Stimulated activated CD8-positive, alpha-beta memory T cell treated with anti-CD3 and anti-CD28 coated beads, Interleukin-2, amount 100 ng/mL, for 48 hours (primary cell): ENCODE measurements around the gene WDFY2.

Experiments
- DNase-seq, 2 donors: peaks; one replicate each; pipeline ENCODE4 v3.0.0-alpha.2; 2020; ENCODE audit warnings: low read depth in 2 of 2

The WDFY2 gene

DNA sequence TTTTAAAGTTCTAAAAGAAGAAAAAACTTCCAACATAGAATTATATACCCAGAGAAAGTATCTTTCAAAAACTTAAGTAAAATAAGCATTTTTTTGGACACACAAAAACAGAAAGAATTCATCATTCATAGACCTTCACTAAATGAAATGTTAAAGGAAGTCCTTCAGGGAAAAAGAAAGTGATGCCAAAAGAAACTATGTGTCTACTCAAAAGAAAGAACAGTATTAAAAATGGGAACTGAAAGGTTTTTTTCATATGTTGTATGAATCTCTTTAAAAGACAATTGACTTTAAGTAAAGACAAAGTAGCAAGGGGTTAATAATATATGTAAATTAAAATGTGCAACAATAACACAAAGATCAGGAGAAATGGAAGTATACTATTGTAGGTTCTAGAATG is 123.2 kb downstream of the WDFY2 start:
- no peak for DNase-seq

DNA sequence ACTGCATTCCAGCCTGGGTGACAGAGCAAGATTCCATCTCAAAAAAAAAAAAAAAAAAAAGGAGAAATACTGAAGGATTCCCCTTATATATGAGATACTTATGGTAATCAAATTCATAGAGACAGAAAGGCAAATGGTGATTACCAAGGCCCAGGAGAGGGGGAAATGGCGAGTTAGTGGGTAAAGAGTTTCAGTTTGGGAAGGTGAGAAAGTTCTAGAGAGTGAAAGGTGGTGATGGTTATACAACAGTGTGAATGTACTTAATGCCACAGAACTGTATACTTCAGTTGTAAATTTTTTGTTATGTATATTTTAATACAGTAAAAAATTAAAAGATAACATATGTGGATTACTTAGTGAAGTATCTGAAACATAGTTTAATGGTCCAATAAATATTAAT is 129.5 kb downstream of the WDFY2 start:
- no peak for DNase-seq

DNA sequence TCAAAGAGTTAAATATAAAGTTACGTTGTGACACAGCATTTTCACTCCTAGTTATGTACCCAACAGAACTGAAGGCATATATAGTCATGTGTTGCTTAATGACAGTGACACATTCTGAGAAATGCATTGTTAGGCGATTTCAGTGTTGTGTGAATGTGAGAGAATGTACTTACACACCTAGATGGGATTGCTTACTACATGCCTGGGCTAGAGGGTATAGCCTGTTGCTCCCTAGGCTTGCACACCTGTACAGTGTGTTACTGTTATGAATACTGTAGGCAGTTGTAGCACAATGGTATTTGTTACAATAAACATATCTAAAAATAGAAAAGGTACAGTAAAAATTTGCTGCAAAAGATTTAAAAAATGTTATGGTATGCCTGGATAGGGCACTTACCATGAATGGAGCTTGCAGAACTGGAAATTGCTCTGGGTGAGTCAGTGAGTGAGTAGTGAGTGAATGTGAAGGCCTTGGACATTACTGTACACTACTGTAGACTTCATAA is 130.5 kb downstream of the WDFY2 start:
- no peak for DNase-seq

DNA sequence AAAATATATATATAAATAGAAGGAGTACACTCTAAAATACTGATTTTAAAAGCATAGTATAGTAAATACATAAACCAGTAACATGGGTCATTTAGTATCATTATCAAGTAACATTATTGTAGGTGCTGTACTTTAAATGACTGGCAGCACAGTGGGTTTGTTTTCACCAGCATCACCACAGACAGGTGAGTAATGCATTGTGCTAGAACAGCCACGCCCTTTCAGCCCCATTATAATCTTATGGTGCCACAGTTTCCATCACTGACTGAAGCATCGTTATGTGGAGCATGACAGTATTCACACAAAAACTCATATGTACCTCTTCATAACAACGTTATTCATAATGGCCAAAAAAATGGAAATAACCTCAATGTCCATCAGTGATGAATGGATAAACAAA is 131.4 kb downstream of the WDFY2 start:
- DNase-seq: no peak

DNA sequence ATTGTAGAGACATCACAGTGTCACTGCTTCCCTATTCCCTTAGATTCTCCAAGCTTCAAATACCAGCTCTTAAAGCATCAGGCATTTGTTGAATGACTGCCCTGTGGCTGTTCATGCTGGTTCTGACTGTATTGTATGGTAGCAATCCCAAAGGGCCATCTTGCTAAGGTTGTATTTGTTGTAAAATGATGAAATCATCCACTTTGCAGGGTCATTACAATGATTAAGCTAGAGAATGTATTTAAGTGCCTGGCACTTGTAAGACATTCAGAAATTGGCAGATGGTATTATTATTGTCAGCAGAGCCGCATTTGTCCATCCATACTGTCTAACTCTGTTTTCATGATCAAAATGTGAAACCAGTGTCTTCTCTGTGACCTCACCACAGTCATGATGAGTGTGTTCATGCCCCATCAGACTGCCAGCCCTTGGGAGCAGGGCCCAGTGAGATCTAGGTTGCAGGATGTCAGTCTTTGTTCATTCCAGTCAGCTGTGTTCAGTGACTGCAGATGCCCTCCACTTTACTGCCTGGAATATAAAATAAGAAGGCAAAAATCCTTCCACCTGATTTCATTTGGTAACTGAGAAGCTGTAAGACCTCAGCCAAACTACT is 133.6 kb downstream of the WDFY2 start:
- no peak for DNase-seq

DNA sequence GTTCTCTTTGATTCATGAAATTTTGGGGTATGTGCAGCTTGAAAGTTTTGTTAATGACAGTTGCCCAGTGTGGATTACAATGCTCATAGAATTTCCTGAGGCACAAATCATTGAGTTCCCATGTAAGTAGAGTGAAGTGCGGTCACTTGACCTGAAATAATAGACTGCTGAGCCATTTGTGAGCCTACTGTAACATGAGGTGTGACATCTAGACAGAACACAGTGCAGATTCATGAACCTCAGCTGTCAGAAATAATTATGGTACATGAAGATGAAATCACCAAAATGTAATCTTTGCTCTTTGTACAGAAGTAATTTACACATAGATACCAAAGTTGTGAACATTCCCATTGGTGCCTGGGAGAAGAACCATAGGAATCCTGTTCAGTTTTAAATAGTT is 135.1 kb downstream of the WDFY2 start:
- DNase-seq: no peak

DNA sequence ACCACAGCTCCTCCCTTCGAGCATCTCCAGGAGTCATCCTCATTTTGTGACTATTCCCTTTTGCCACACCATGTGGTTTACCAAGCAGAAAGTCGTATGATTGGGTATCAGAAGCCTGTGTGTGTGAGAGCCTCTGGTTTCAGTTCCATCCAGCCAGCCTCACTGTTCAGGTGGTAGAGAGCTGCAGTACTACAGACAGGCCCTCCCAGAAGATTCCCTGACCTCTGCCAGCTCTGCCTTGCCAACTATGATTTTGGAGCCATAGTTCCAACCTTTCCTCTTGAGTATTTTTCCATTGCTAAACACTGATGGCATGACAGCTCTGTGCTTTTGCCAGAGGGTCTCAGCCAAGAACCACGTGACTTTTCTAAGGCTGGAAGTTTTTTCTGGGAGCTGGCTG is 137.2 kb downstream of the WDFY2 start:
- DNase-seq: no peak

DNA sequence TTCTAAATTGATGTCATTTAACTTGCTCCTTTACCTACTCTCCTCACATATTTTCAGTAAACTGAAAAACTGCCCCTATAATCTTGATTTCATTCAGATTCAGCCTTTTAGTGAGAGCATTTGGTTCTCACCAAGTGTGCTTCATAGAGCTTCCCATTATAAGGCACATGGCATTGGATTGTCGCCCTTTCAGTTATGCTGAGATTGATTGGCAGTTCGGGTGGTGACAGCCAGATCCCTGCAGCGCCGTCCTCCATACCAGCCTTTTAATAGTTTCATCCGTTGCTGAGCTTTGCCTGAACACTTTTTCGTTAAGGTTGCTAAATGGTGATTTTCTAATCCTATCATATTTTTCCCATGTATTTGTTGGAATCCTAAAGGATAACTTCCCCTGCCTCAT is 139.3 kb downstream of the WDFY2 start:
- DNase-seq: no peak

DNA sequence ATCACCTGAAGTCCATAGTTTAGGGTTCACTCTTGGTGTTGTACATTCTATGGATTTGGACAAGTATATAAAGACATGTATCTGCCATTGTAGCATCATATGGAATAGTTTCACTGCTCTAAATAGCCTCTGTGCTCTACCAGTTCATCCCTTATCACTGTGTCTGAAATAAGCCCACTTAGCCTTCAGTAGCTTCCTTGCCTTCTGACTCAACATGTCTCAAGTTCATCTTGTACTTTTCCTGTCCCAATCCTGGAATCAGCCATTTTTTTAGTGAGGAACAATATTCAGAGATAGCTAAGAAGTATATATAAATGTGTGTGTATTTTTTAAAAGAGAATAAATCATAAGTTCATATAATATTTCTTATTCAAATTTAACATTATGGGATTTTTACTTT is 140.5 kb downstream of the WDFY2 start:
- DNase-seq: no peak

DNA sequence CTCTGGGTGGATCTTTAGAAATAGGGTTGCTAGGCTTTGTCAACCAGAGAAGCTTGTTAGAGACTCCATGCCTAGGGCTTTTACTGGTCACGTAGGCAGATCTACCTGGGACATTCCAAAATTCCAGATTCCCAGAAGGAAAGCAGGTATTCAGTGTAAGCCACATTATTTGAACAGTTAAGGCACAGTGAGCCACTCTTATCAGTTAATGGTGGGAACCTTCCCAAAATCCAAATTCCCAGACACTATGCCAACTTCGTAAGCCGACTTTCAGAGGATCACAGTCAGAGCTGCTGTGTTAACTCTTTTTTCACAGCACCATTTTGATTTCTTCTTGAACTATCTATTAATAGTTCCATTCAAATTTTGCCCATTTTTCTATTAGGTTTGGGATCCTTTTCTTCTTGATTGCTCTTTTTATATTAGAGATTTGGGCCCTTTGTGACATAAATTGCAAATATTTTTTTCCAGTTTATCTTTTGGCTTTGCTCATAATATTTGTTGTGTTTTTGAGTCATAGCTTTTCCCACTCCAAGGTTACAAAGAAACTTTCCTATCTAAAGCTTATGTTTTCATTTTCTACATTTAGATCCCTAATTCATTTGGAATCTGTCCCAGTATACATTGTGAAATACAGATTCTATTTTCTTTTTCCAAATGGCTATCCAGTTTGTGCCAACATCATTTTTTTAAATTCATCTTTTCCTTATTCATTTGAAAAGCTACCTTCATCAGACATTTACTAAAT is 142.4 kb downstream of the WDFY2 start:
- no peak for DNase-seq

DNA sequence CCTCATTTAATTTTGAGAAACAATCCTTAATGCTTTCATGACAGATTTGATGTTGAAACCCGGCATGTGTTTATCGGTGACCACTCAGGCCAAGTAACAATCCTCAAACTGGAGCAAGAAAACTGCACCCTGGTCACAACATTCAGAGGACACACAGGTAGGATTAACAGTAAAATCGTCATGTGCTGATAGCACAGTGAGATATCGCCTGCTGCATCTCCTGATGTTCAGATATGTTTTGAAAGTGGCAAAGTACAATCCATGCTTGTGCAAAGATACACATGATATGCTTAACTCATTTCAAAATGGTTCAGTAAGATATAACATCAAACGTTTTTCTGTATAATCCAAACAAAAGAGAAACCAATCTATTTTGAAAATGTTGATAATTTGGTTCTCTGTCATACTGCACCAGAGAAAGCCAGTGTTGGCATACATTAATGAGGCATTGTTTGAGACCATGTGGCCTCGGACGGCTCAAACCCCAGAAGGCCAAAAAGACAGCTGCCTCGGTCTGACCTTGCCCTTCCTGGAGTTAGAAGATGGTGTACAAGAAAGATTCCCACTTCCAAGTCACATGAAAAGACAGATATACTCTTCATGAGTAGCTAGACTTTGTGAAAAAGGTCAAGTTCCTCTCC is 143.5 kb downstream of the WDFY2 start:
- DNase-seq: no peak

DNA sequence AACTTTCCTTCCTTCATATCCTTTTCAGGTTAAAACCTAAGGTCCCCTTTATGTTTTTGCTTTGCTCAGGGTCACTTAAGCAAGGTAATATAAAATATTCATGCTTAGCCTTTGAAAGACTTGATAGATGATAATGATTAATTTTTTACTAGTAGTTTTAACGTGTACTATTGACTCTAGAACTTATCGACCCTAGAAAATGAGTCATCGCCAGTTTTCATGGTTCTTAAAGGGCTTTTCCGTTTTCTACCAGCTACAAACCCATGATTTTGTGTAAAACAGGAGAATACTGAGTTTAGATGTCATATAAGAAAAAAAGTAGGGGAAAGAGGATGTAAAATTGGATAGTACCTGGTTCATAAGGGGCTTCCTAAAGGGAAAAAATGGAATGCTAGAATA is 144.0 kb downstream of the WDFY2 start:
- DNase-seq: no peak

DNA sequence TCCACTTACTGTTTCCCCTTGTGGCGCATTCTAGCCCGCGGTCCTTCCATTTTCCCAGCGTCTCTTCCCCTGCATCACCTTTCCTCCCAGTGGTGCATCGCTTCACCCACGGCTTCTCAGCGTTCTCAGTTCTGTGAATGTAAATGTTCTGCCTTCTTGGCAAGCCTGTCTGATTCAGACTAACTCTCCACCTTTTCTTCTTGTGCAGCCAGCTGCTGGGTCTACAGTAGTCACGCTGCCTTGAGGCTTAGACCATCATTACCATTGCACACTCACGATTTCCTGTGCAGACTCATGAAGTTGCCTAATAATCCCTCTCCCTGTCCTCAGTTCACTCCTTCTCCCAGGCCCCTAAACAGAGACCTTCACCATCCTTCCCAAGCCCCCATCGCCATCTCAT is 144.7 kb downstream of the WDFY2 start:
- no peak for DNase-seq

DNA sequence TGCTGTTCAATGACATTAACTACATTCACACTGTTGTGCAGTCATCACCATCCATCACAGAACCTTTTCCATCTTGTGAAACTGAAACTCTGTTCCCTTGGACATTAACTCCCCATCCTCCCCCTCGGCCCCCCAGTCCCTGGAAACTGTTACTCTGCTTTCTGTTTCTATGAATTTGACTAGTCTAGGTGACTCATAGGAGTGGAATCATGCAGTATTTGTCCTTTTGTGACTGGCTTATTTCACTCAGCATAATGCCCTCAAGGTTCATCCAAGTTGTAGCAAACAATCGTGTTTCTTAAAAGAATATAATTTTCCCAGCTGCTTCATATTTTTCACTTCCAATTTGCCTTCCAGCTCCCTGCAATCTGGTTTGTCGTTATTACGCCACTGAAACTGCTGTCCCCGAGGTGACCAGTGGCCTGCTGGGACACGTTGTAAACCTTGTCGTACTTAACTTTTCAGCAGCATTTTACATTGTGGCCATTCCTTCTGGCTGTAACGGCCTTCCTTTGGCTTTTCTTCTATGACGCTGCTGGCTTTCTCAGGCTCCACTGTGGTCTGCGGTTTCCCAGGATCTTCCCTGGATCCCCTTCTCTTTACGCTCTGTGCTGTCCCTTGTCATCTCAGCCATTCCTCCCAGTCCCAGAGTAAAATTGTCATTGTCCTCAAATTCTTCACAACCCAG is 145.7 kb downstream of the WDFY2 start:
- peak; percentile 16 to 24 for DNase-seq

DNA sequence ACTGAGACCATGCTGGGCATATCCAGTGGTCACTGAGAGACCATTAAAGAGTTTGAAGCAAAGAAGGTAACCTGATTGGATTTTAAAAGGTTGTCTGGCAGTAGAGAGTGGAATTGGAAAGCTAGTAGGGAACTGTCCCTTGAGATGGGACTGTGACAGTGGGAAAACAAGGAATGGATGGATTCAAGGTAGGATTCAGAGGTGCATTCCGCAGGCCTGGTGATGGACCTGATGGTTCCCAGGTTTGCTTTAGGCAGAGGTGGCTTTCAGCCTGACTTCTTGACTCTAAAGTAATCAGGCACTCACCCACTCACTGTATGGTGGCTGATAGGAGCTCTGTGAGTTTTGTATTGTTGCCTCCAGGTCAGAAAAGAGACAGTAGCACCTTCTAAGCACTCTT is 146.7 kb downstream of the WDFY2 start:
- DNase-seq: no peak

DNA sequence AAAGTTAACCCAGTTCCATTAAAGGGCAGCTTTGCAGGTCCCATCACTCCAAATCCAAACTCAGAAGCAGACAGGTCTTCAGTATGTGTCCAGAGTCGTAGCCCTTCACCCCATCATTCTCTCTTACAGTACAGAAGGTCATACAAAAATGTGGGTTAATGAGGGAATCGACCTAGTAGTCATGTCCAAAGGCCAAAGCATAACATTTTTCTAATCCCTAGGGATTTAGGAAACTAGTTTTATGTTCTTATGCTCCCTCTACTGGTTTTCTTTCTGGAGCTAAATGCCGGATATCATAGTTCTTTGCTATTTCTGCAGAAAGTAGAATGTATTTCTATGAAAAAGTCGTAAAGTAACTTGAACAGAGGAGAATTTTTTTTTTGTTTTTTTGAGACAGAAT is 147.5 kb downstream of the WDFY2 start:
- DNase-seq: no peak

DNA sequence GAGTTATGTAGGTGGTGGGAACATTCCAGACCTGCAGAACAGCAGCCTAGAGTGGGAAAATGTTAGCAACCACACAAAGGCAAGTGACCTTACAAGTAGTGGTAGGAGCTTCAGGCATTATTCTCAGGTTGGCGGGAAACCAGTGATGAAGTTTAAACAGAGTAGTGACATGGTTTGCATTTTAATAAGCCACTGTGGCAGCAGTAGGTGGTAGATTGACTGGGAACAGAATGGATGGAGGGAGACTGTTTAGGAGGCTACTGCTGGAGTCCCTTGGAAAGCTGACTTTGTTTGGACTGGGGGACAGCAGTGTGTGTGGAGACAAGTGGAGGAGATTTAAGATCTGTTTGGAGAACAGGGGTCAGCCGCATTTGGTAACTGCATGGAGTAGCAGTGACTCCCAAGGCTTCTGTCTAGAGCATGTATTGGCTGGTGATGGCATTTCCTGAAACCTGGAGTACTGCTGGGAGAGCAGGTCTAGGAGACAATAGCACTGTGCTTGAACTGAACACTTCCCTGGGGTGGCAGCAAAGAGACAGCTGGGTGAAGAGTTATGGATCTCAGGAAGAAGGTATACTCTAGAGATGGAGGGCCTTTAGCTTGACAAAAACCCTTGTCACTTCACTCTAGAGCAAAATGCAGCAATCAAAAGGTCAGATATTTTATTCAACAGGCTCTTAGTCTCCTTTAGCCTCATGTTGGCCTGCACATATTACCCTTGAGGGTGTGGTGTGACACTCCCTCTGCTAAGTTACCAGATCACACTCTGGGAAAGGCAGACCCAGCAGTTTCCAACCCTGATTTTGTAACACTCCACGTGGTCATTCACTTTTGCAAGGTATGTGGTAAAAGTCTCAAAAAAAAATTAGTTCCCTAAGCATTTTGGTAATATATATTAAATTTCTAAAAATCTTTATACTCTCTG is 149.4 kb downstream of the WDFY2 start:
- no peak for DNase-seq

DNA sequence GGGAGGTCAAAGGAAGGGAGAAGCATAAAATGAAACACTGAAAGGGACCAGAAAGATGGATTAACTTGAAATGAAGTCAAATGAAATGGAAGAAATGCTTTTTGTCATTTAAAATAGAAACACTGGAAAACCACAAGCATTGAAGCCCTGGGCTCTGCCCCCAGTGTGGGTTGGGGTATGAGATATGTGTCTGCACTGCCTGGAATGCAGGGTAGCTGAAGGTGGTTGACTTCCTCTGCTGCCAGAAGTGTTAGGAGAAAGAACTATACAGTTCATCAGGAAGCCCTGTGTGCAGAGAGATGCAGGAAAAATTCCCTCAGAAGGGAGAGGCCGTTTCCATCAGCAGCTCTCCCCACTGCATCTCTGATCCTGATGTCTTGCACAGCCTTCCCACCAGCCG is 150.5 kb downstream of the WDFY2 start:
- DNase-seq: no peak

DNA sequence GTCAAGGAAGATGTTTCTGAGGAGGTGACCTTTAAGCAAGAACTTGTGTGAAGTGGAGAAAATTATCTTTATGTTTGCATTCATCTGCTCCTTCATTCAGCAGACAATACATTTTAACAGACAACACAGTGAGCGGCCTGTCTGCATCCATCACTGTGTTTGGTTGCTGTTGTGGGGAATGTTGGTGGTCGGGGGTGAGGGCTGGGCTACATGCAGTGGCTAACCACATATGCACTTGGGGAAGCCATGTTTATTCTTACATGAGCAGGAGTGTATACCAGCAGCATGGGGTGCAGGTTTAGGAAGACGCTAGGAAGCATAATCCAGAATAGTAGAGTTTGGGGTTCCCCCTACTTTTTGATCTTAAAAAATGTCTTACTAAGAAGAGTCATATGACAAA is 153.3 kb downstream of the WDFY2 start:
- DNase-seq: peak in 1 of 2 donors; percentile 7

DNA sequence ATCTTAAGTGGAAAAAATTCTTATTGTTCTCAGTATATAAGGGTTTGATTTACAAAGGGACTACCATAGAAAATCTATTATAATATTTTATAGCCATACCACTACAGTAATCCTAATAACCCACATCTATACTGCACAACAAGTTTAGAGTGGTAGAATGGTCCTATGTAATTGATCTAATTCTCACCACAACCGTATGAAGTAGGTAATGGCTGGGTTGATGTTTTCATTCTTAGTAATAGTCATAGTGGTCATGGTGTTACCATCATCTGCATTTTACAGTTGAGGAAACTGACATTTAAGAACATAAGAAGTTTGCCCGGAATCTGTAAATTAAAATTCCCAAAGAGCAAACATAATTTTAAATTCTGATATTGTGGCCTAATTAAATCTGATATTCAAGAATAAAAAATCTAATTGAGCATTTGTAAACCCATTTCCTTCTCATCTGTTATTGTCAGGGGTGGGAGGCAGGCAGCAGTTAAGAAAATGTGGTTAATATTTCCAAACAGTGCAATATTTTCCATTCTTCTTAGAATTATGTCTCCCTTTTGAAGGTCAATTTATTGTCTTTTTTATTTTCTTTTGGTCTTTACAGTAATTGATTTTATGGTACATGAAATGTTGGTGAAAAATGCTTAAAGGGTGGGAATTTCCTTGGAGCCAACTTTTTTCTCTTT is 154.1 kb downstream of the WDFY2 start:
- DNase-seq: no peak
